Fibroblast of lung (primary cell): ENCODE measurements around the gene GPR107. TPM values are rescaled to one million over a fixed set of nuclear protein-coding genes. Genes with fewer than 3 reads are reported as not detected.
"Not testable (repeated sequence)": the region's sequence is repeated elsewhere in the genome, so short reads cannot be mapped to it uniquely, and the experiment has no call there.

Experiments
- DNase-seq, 2 donors: peaks; one replicate each; pipeline versions ENCODE4 v3.0.0 to v3.0.0-alpha.2; 2010; ENCODE audit warnings: low read depth in 2 of 2
- H2AFZ ChIP-seq: 2 replicates; pipeline ENCODE4 v1.5.1; 2012; ENCODE audit warnings: low read length, control low read depth, inconsistent platforms
- H3K27ac ChIP-seq: 2 replicates; pipeline ENCODE4 v1.5.1; 2011; ENCODE audit warnings: low read length, control low read depth; ENCODE audit not compliant: insufficient read depth
- H3K27me3 ChIP-seq: 2 replicates; pipeline ENCODE4 v1.5.1; 2011; ENCODE audit warnings: mild to moderate bottlenecking, low read length; ENCODE audit not compliant: control insufficient read depth, insufficient read depth
- H3K36me3 ChIP-seq: 2 replicates; pipeline ENCODE4 v1.5.1; 2011; ENCODE audit warnings: low read length; ENCODE audit not compliant: control insufficient read depth, insufficient read depth
- H3K4me1 ChIP-seq: 2 replicates; pipeline ENCODE4 v1.5.1; 2011; ENCODE audit warnings: low read length; ENCODE audit not compliant: control insufficient read depth, insufficient read depth; ENCODE audit errors: extremely low read depth
- H3K4me2 ChIP-seq: 2 replicates; pipeline ENCODE4 v1.5.1; 2011; ENCODE audit warnings: low read length, control low read depth; ENCODE audit not compliant: insufficient read depth; ENCODE audit errors: extremely low read depth
- H3K4me3 ChIP-seq, 4 experiments: fragments of 200-600 bp in 1 of 4; sonication (generic) in 1 of 4; replicated peaks in 1 of 4; 2 replicates each; pipeline ENCODE4 v1.5.1; 2011 to 2016; ENCODE audit warnings: low read length in 4 of 4, low read depth in 3 of 4, mild to moderate bottlenecking in 3 of 4, control low read depth in 2 of 4, inconsistent platforms in 1 of 4, mixed read lengths in 1 of 4; ENCODE audit not compliant: insufficient read depth in 1 of 4; ENCODE audit errors: control extremely low read depth in 1 of 4
- H3K79me2 ChIP-seq: 2 replicates; pipeline ENCODE4 v1.5.1; 2012; ENCODE audit warnings: mild to moderate bottlenecking, low read length, inconsistent platforms; ENCODE audit not compliant: control insufficient read depth, insufficient read depth
- H3K9ac ChIP-seq: 2 replicates; pipeline ENCODE4 v1.5.1; 2011; ENCODE audit warnings: mild to moderate bottlenecking, low read length, control low read depth; ENCODE audit not compliant: insufficient read depth
- H3K9me3 ChIP-seq: 2 replicates; pipeline ENCODE4 v1.5.1; 2012; ENCODE audit warnings: low read depth, low read length; ENCODE audit not compliant: control insufficient read depth, insufficient read depth
- H4K20me1 ChIP-seq: 2 replicates; pipeline ENCODE4 v1.5.1; 2011; ENCODE audit warnings: low read length; ENCODE audit not compliant: control insufficient read depth, insufficient read depth; ENCODE audit errors: extremely low read depth
- EZH2 ChIP-seq: IDR thresholded peaks from 2 replicates; pipeline ENCODE4 v1.5.1; 2012; ENCODE audit warnings: low read length, control low read depth, mild to moderate bottlenecking; ENCODE audit errors: missing control alignments
- polyA plus RNA-seq, 2 donors: library from polyadenylated mRNA; depleted of rRNA in 1 of 2; stranded (reverse) in 1 of 2; unstranded in 1 of 2; fragments of >200 nt; gene quantifications; 2 replicates each; pipeline ENCODE4 v1.2.1, GENCODE V29; 2011 to 2012; ENCODE audit warnings: missing spikeins in 1 of 2
- total RNA-seq: library from RNA; depleted of rRNA; stranded (reverse); fragments of >200 nt; gene quantifications from 2 replicates; pipeline ENCODE4 v1.2.1, GENCODE V29; 2014
- TF ChIP-seq, protein P1 (sequence below), 2 donors: IDR thresholded peaks in 1 of 2; conservative IDR thresholded peaks in 1 of 2; 1 replicate in 1 of 2; 2 replicates in 1 of 2; pipeline ENCODE4 v1.5.1; 2011 to 2012; ENCODE audit warnings: low read length in 2 of 2, control low read depth in 1 of 2, inconsistent platforms in 1 of 2, low read depth in 1 of 2, mild to moderate bottlenecking in 1 of 2

GPR107 gene
- total and polyA plus RNA-seq, 2 donors (not counting 1 experiment from before 2014, with no cell fraction given), result 27.6 to 43.5 TPM

DNA sequence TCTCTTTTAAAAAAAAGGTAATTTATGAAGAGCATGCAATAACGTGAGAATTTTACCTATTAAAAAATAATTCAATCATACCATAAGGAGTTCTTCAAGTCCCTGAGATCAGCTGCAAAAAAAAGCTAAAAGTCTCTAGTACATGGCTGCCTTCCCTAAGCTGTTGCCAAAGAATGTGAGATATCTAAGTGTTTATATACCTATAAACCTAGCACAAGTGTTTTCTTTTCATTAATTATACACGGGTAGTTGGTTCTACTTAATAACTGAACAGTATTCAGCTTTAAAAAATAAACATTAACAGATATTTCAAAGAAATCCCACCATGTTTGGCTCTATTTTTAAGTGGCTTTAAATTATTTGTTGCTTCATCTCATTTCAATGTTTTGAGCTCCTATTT lies 36.6 kb upstream of the GPR107 start:
- H3K27ac ChIP-seq, result no peak overlapping the region
- H3K9me3 ChIP-seq, result no peaks in the 10 kb centered on the region
- H3K4me2 ChIP-seq, result no peak overlapping the region
- peak in 1 of 2 donors; percentile 77 for DNase-seq
- H3K36me3 ChIP-seq, result no peaks in the 10 kb centered on the region
- no peaks in the 10 kb centered on the region for H3K79me2 ChIP-seq
- no peak overlapping the region for H3K9ac ChIP-seq
- no peaks in the 10 kb centered on the region for H4K20me1 ChIP-seq
- no peaks in the 10 kb centered on the region for H3K27me3 ChIP-seq
- peaks cover 2% of the 10 kb centered on the region for H3K4me1 ChIP-seq
- no peak overlapping the region for H2AFZ ChIP-seq
- no peak for TF ChIP-seq EZH2
- no peak overlapping the region for H3K4me3 ChIP-seq

DNA sequence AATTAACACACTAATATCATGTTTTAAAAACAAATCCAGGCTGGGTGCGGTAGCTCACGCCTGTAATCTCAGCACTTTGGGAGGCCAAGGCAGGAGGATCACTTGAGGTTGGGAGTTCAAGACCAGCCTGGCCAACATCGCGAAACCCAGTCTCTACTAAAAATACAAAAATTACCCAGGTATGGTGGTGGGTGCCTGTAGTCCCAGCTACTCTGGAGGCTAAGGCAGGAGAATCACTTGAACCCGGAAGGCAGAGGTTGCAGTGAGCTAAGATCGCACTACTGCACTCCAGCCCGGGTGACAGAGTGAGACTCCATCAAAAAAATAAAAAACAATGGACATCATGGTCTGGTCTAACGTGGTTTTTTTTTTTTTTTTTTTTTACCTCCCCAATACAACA lies 36.2 kb upstream of the GPR107 start:
- not testable (repeated sequence) for H3K4me1 ChIP-seq, H4K20me1 ChIP-seq, H3K4me3 ChIP-seq, H3K9ac ChIP-seq, H3K79me2 ChIP-seq, H3K4me2 ChIP-seq, H3K36me3 ChIP-seq, H3K27ac ChIP-seq, DNase-seq, H3K27me3 ChIP-seq, H2AFZ ChIP-seq, H3K9me3 ChIP-seq

DNA sequence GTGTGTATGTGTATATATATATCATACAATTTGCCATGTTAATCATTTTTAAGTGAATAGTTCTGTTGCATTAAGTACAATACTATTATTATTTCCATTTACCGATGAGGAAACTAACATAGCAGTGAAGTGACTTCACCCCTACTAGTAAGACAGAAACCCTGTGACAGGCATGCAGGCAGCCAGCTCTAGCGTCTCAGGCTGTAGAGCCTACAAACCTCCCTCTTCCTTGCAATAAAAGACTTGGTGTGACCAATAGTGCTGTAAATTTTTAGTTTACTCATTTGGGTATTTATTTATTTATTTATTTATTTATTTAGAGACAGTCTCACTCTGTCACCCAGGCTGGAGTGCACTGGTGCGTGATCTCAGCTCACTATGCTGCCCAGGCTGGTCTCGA lies 35.4 kb upstream of the GPR107 start:
- no peaks in the 10 kb centered on the region for H3K79me2 ChIP-seq
- no peak overlapping the region for H3K27ac ChIP-seq
- no peaks in the 10 kb centered on the region for H3K9me3 ChIP-seq
- DNase-seq, result no peak
- no peaks in the 10 kb centered on the region for H3K36me3 ChIP-seq
- no peak for TF ChIP-seq EZH2
- TF ChIP-seq, protein P1, sequence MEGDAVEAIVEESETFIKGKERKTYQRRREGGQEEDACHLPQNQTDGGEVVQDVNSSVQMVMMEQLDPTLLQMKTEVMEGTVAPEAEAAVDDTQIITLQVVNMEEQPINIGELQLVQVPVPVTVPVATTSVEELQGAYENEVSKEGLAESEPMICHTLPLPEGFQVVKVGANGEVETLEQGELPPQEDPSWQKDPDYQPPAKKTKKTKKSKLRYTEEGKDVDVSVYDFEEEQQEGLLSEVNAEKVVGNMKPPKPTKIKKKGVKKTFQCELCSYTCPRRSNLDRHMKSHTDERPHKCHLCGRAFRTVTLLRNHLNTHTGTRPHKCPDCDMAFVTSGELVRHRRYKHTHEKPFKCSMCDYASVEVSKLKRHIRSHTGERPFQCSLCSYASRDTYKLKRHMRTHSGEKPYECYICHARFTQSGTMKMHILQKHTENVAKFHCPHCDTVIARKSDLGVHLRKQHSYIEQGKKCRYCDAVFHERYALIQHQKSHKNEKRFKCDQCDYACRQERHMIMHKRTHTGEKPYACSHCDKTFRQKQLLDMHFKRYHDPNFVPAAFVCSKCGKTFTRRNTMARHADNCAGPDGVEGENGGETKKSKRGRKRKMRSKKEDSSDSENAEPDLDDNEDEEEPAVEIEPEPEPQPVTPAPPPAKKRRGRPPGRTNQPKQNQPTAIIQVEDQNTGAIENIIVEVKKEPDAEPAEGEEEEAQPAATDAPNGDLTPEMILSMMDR (conservative IDR thresholded peaks at IDR 0.05 in 1 of 2, IDR thresholded peaks at IDR 0.05 in 1 of 2; ENCODE audit: low read depth in 1 of 2, low read length in 2 of 2), result no peak
- no peaks in the 10 kb centered on the region for H3K27me3 ChIP-seq
- H3K9ac ChIP-seq, result no peak overlapping the region
- no peaks in the 10 kb centered on the region for H4K20me1 ChIP-seq
- no peak overlapping the region for H3K4me2 ChIP-seq
- H2AFZ ChIP-seq, result no peak overlapping the region
- H3K4me1 ChIP-seq, result peaks cover 2% of the 10 kb centered on the region
- H3K4me3 ChIP-seq, result no peak overlapping the region

DNA sequence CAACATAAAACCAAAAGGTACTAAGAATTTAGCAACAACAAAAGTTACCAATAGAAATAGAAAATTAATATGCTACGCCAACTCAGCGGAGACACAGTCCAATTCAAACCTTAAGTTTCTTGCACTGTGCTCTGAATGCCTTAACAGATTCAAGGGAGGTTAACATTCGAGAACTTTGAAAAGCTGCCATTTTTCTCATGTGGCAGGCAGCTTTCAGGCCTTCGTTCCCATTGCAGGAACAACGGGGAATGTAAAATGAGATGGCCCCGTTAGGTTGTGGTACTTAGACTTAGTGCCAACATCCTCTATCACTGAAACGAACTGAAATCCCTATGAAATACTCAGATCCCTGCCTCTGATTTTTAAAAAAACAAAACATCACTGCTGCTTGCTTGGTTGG lies 33.1 kb upstream of the GPR107 start:
- Histone ChIP-seq H3K4me2 (no peak overlapping the region), H3K4me1 (peaks cover 2% of the 10 kb centered on the region), H3K9me3 (no peaks in the 10 kb centered on the region), H3K9ac (no peak overlapping the region), H3K79me2 (peaks cover 2% of the 10 kb centered on the region), H3K27me3 (no peaks in the 10 kb centered on the region), H3K36me3 (no peaks in the 10 kb centered on the region), H3K4me3 (no peak overlapping the region), H3K27ac (no peak overlapping the region), H4K20me1 (no peaks in the 10 kb centered on the region), H2AFZ (no peak overlapping the region)
- peak in 1 of 2 donors; percentile 18 for DNase-seq
- TF ChIP-seq, protein P1 (conservative IDR thresholded peaks at IDR 0.05 in 1 of 2, IDR thresholded peaks at IDR 0.05 in 1 of 2; ENCODE audit: low read depth in 1 of 2, low read length in 2 of 2), result no peak
- TF ChIP-seq EZH2, result no peak
